Epithelial cell of esophagus (primary cell): ENCODE results near the gene DSCAM.
"Not testable (repeated sequence)": the region's sequence is repeated elsewhere in the genome, so short reads cannot be mapped to it uniquely, and the experiment has no call there.

Experiments used
- DNase-seq: peaks from one replicate; pipeline ENCODE4 v3.0.0; 2010; ENCODE audit warnings: low read depth
- H3K4me3 ChIP-seq: 2 replicates; pipeline ENCODE4 v1.5.1; 2011; ENCODE audit warnings: mild to moderate bottlenecking, low read length, control low read depth
- TF ChIP-seq, protein P1 (sequence below): IDR thresholded peaks from 2 replicates; pipeline ENCODE4 v1.5.1; 2011; ENCODE audit warnings: low read depth, mild to moderate bottlenecking, low read length, control low read depth, inconsistent platforms; ENCODE audit not compliant: insufficient read depth; ENCODE audit errors: missing control alignments

DSCAM gene

DNA sequence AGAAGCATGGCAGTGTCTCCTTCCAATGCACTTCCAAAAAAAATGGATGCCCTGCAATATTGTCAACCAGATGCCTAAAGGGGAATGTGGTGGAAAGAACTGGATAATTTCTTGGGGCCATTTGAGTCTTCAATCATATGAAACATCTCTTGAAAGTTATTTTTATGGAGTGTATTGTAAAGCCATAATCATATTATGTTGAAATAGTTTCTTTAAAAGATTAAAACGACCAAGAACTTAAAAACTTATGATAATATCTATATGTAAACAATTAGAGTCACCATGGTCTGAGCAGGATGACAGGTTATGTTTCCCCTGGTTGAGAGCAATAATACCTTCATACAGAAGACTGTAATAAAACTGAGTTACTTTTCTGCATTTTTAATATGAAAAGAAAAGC, 522.6 kb downstream of the DSCAM start:
- TF ChIP-seq, protein P1, sequence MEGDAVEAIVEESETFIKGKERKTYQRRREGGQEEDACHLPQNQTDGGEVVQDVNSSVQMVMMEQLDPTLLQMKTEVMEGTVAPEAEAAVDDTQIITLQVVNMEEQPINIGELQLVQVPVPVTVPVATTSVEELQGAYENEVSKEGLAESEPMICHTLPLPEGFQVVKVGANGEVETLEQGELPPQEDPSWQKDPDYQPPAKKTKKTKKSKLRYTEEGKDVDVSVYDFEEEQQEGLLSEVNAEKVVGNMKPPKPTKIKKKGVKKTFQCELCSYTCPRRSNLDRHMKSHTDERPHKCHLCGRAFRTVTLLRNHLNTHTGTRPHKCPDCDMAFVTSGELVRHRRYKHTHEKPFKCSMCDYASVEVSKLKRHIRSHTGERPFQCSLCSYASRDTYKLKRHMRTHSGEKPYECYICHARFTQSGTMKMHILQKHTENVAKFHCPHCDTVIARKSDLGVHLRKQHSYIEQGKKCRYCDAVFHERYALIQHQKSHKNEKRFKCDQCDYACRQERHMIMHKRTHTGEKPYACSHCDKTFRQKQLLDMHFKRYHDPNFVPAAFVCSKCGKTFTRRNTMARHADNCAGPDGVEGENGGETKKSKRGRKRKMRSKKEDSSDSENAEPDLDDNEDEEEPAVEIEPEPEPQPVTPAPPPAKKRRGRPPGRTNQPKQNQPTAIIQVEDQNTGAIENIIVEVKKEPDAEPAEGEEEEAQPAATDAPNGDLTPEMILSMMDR = no peak

DNA sequence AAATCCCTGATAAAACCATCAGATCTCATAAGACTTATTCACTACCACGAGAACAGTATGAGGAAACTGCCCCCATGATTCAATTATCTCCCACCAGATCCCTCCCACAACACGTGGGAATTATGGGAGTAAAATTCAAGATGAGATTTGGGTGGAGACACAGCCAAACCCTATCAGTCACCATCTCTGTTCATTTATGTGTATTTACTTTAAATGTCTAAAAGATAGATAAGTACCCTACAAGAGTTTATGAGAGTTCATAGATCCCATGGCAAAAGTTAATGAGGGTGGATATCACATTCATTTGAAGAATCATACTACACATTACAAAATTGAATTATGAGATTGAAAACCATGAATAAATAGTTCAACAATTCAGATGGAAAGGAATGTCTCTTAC, 526.2 kb downstream of the DSCAM start:
- not testable (repeated sequence) for DNase-seq, H3K4me3 ChIP-seq

More for the DNA sequence above, 522.6 kb downstream of the DSCAM start:
- DNase-seq = no peak
- no peak overlapping the region for H3K4me3 ChIP-seq

DNA sequence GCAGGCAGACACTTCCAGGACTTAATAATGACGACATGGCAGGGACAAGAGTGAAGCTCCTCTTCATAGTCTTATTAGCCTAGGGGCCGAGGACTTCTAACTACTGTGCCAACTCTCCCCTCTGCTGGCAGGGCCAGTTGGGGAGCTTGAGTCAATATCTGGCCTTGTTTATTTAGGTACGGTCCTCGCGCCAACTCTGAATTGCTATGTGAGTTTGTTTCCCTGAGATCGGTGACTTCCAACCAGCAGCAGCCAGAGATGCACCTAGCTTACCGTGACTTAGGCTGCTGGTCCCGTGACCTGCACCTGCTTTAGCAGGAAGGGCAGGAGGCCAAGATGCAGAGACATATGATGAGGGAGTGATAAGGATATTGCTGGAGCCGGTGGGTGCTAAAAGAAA, 528.6 kb downstream of the DSCAM start:
- no peak overlapping the region for H3K4me3 ChIP-seq
- DNase-seq = no peak
- TF ChIP-seq, protein P1 = no peak

- H3K4me3 ChIP-seq = no peak overlapping the region
- TF ChIP-seq, protein P1 = no peak
- DNase-seq = peak; percentile 9
Observed at GRCh38 chr21:40316104-40316503, 530.9 kb downstream of the DSCAM start.

DNA sequence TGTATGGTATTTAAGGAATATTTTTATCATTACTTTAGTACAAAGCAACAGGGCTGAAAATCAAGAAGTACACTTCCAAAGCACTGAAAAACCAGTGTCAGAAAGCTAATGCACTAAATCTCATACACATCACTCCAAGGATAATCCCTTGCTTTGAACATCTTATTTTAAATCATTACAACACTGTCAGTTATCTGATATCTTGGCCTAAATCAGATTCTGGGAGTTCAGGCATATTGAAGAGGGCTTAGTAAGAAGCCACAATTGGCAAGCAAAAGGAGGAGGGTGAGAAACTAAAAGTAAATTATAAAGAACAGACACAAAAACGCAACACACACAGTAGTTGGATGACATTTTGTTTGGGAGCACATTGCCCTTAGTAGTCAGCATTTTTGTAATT, 531.3 kb downstream of the DSCAM start:
- no peak overlapping the region for H3K4me3 ChIP-seq
- TF ChIP-seq, protein P1 = no peak
- no peak for DNase-seq

DNA sequence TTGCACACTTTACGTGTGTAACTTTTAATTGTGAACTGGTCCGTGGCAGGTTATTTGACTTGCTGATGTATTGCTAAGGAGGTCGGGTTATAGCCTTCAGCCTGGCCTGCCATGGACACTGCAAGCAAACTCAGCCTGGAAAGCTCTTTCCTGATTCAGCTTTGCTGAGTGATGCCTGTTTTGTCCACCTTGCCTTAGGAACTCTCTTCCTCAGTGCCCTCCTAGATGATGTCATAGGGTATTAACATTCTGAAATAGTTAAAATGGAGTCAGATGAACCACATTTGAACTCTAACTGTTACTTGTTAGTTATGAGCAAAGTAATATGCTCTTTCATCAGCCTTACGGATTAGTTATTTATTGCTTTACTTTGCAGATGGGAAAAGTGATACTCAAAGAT, 533.7 kb downstream of the DSCAM start:
- no peak overlapping the region for H3K4me3 ChIP-seq
- no peak for DNase-seq
- TF ChIP-seq, protein P1 = no peak

DNA sequence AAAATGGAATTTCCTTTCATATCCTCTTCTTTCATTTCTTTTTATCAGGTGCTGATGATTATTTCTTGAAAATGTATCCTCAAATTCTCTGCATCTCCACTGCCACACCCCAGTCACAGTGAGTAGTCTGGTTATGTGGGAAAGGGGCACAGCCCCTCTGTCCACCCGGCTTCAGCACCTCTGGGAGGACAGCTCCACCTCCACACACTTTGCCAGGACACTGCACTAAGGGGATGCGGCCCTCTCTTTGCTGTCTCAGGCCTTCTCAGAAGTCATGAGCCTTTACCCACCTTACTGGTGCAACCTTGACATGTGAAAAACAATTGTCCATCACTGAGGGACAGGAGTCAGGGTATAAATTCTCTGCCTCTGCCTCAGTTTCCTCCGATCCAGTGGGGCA, 546.7 kb downstream of the DSCAM start:
- TF ChIP-seq, protein P1 = no peak
- H3K4me3 ChIP-seq = no peak overlapping the region
- no peak for DNase-seq

DNA sequence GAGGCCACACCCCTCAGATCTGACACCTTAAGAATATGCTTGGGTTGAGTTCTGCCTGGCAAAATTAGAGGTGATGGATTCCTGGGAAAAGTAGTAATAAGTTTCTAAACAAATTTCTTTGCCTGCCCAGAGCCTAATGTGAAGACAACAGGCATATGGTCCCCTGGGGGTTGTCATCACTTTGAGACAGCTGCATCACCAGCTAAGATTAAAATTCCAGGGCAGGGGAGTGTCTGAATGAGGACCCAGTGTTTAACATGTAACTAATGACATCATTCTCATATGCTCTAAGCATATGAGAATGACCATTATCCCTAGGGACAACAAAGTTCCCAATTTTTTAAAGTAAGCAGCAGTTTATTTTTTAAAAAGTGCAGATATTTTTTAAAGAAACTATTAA, 547.5 kb downstream of the DSCAM start:
- no peak overlapping the region for H3K4me3 ChIP-seq
- DNase-seq = no peak
- TF ChIP-seq, protein P1 = no peak
